Left colon (tissue), 2 donors: ENCODE data around the gene TOMM20. TPM values are rescaled to one million over a fixed set of nuclear protein-coding genes. Genes with fewer than 3 reads are reported as not detected.
"Not testable (repeated sequence)": the region's sequence is repeated elsewhere in the genome, so short reads cannot be mapped to it uniquely, and the experiment has no call there.

Experiments
- ATAC-seq: fragments of 200-7000 bp; cut with Tn5 transposase; one replicate; pipeline ENCODE4 v1.9.1; 2020; ENCODE audit warnings: mild to moderate bottlenecking, moderate library complexity
- DNase-seq, 2 donors: peaks; one replicate each; pipeline ENCODE4 v3.0.0-alpha.2; 2020
- intact Hi-C, 2 donors: fragments of 100-400 bp; cut with DNase I in 1 of 2; cut with micrococcal nuclease in 1 of 2; formaldehyde crosslinking; loops; one replicate each; pipeline versions ENCODE4 v1.11.2 to v1.14.0; 2022; cut with DNase I, micrococcal nuclease
- long read RNA-seq: library from polyadenylated mRNA; unstranded; transcript quantifications from one replicate; pipeline ENCODE4 v2.0.0, GENCODE V29; 2021
- total RNA-seq, 2 donors: library from RNA; stranded (reverse); fragmentation: NEBNext Ultra II Directional; extraction: Animal tissue kit (Norgen Biotek cat#: 25700); gene quantifications; one replicate each; pipeline ENCODE4 v1.2.1, GENCODE V29; 2021
- donor health status: DM: no; HTN: no; CAD: no.
- donor health status: DM: yes; HTN: yes; CAD: no.

The TOMM20 gene
- 100 to 1,000 TPM in 1 of 2 donors, 10 to 100 TPM in 1; 84.6 to 108 TPM for total RNA-seq
- long read RNA-seq, transcript TOMM20-201 (5 exons, 3,387 nt), result major isoform, 68 of 79 reads
- long read RNA-seq, partial matches to known transcripts, result 0 of 79 reads
- long read RNA-seq, other reads (novel, unspliced or antisense), result 11 of 79 reads

GRCh38 chr1:235128456-235129328 is at the start of gene TOMM20:
TSS of gene TOMM20 (minus strand) at chr1:235128837. CDS start at chr1:235128715, 122 bp downstream.
- peak; percentile 92 to 96 for DNase-seq
- intact Hi-C loops, result no loop called here
- peak; percentile 97 for ATAC-seq

DNA sequence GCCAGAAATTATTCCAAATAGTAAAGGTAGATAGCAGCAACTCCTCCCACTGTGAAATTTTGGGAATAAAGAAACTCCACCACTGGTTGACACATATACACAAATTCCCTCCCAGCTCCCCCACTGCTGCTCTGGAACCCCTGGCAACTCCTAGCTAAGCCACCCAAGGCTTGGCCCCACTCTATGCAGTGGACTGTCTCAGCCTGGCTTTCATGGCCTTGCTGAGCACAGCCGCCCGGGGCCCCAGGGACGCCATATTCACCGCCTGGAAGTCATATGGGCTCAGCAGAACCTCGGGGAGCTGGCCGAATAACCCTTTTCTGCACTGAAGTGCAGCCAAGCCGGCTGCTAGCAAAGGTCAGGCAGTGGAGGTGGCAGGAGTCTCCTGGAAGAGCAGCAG is 47.8 kb upstream of the TOMM20 start:
- DNase-seq, result no peak
- intact Hi-C loops, result no loop called here
- ATAC-seq, result no peak

DNA sequence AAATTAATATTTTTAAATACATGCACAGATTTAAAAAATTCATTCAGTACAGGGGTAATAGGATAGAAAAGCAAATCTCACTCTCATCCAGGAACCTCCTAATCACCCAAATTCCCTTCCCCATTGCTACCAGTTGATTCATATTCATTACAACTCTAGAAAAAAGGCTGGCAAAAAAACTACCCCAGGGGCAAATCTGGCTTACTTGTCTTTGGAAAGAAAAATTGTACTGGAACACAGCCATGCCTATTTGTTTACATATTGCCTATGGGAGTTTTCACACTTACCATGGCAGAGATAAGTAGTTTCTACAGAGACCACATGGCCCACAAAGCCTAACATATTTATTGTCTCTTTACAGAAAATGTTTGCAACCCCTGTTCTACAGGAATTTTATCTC is 41.3 kb upstream of the TOMM20 start:
- no peak for DNase-seq
- no peak for ATAC-seq
- intact Hi-C loops, result no loop called here

GRCh38 chr1:235168375-235168774 is 39.7 kb upstream of the TOMM20 start:
- no peak for ATAC-seq
- intact Hi-C loops, result no loop called here
- DNase-seq, result no peak

DNA sequence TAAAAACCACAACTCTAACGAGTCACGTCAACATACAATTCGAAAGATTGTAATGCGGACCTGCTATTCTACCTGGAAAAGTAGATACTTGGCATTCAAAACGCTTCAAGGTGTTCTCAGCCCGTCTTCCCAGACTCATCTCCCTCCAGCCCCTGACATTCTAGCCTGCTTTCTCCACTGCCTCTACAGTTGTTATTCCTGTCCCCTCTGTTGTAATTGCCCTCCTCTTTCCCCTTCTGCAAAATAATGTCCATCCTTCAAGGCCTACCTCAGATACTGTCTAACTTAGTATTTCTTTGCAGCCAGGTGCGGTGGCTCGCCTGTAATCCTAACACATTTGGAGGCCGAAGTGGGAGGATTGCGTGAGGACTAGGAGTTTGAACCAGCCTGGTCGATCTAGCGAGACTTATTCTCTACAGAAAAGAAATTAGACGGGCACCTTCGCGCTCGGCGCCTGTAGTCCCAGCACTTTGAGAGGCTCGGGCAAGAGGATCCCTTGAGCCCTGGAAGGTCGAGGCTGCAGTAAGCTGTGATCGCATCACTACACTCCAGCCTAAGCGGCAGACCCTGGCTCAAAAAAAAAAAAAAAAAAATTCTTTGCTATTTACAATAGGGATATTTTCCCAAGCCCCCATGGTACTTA is 33.2 kb upstream of the TOMM20 start:
- no peak for ATAC-seq
- intact Hi-C loops, result no loop called here
- no peak for DNase-seq

- DNase-seq, result peak; percentile 91 to 95
- intact Hi-C loops, result no loop called here
- peak; percentile 89 for ATAC-seq
Measured at GRCh38 chr1:235160957-235161684, 32.5 kb upstream of the TOMM20 start, which contains the start of gene RBM34. TSS of gene RBM34 (minus strand) at chr1:235161250. CDS start at chr1:235161226, 24 bp downstream.

GRCh38 chr1:235160383-235160956 is 31.8 kb upstream of the TOMM20 start:
- intact Hi-C loops, result no loop called here
- peak; percentile 18 for ATAC-seq

GRCh38 chr1:235159930-235160329 is 31.3 kb upstream of the TOMM20 start:
- ATAC-seq, intact Hi-C loops, DNase-seq: not testable (repeated sequence)

More at GRCh38 chr1:235160383-235160956, 31.8 kb upstream of the TOMM20 start:
- no peak for DNase-seq

- intact Hi-C loops, DNase-seq, ATAC-seq: not testable (repeated sequence)
Measured at GRCh38 chr1:235159284-235159683, 30.6 kb upstream of the TOMM20 start.

DNA sequence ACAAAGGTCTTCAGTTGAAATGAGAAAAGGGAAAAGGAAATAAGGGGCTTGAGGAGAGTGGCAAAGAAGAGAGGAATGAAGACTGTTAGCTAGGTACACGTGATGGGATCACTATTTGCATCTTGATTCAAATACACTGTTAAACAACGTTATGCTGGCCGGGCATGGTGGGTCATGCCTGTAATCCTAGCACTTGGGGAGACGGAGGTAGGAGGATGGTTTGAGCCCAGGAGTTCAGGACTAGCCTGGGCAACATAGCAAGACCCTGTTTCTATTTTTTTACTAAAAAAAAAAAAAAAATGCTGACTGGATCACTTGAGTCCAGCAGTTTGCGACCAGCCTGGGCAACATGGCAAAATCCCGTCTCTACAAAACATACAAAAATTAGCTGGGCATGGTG is 30.0 kb upstream of the TOMM20 start:
- intact Hi-C loops, result no loop called here
- ATAC-seq (no peak), DNase-seq (no peak)

DNA sequence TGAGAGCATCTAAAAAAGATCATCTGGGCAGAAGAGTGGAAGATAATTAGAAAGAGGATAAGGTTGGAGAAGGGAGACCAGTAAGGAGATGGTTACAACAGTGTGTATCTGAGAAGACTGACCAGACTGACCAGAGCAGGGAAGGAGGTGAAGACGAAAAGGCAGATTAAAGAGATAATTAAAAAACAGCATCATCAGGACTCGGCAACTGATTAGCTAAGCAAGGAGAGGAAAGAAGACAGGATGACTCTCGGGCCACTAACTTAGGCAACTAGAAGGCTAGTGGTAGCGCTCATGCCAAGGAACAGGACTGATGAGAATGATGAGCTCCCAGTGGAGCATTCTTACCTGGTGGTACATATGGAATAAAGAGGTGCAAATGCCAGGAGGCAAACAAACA is 28.5 kb upstream of the TOMM20 start:
- ATAC-seq, result no peak
- intact Hi-C loops, result no loop called here
- DNase-seq, result no peak

- DNase-seq (no peak), ATAC-seq (peak; percentile 86)
- intact Hi-C loops, result no loop called here
Measured at GRCh38 chr1:235156740-235157139, 28.1 kb upstream of the TOMM20 start.

- no peak for DNase-seq
- no peak for ATAC-seq
- intact Hi-C loops, result no loop called here
Measured at GRCh38 chr1:235156265-235156664, 27.6 kb upstream of the TOMM20 start.

- ATAC-seq (no peak), DNase-seq (no peak)
- intact Hi-C loops, result no loop called here
Measured at GRCh38 chr1:235152235-235152634, 23.6 kb upstream of the TOMM20 start.

DNA sequence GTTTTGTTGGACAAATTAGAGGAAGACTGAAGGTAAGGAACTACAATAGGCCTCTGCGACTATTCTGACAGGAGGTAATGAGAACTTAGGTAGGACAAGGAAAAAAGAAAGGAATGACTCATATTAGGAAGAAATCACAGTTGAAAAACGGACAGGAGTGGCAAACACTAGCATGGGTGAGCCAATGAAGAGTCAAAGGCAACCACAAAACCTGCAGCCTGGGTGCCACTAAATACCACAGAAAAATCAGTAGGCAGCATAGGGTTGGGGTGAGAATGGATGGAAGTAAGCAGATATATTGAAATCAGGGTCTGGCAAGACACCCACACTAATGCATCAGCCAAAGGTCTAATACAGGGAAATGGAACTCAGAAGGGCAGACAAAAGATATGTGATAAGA is 22.4 kb upstream of the TOMM20 start:
- intact Hi-C loops, result no loop called here
- no peak for ATAC-seq

GRCh38 chr1:235149824-235150223 is 21.2 kb upstream of the TOMM20 start:
- ATAC-seq, result no peak
- intact Hi-C loops, result no loop called here

More for the DNA sequence above, 22.4 kb upstream of the TOMM20 start:
- no peak for DNase-seq

GRCh38 chr1:235147269-235147668 is 18.6 kb upstream of the TOMM20 start:
- DNase-seq, result no peak
- intact Hi-C loops, result no loop called here
- ATAC-seq, result no peak

More at GRCh38 chr1:235149824-235150223, 21.2 kb upstream of the TOMM20 start:
- DNase-seq, result no peak

- ATAC-seq, result no peak
- intact Hi-C loops, result no loop called here
Measured at GRCh38 chr1:235145639-235146038, 17.0 kb upstream of the TOMM20 start.

DNA sequence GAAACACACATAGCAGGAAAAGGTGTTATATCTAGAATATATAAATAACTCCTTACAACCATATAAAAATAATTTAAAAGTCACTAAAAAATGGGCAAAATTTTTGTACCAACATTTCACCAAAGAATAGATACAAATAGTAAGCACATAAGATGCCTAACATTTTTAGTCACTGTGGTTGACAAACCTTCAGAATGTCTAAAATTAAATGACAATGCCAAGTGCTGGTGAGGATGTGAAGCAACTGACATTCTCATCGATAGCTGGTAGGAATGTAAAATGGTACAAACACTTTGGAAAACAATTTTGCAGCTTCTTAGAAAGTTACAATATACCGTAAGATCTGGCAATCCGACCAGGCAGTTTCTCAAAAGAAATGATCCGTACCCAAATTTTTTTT is 14.4 kb upstream of the TOMM20 start:
- DNase-seq, result no peak
- intact Hi-C loops, result no loop called here
- ATAC-seq, result no peak

More at GRCh38 chr1:235145639-235146038, 17.0 kb upstream of the TOMM20 start:
- DNase-seq, result no peak
